ENCODE results near the gene DDX11.
"Not testable (repeated sequence)": the region's sequence is repeated elsewhere in the genome, so short reads cannot be mapped to it uniquely, and the experiment has no call there.

GRCh38 chr12:31072962-31073361 is 698 bp upstream of the DDX11 start:
- TF ChIP-seq CTCF (conservative IDR thresholded peaks at IDR 0.05); ZFX (IDR thresholded peaks at IDR 0.05): not testable (repeated sequence)

Data from C4-2B (cell line).